ENCODE results near the gene THSD7B. TPM values are rescaled to one million over a fixed set of nuclear protein-coding genes. Genes with fewer than 3 reads are reported as not detected.

The THSD7B gene
- polyA plus RNA-seq, 1 donor from 2014 or later = 0.46 TPM

DNA sequence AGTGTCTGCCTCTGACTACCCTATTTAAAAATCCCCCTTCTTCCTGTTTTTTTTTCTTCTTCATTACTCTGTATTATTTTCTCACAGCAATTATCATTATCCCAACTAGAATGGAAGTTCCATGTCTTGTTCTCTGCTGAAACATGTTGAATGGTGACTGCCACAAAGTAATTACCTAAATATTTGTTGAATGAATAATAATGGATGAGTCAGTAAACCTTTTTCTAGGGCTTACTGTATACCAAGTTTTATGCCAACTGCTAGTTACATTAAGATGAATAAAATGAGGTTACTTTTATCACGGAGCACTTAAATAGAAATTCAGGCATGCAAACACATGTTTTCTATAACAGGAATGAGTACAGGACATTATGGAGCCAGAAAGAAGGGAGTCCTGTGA is 490.6 kb downstream of the THSD7B start:
- TF ChIP-seq RAD21 (conservative IDR thresholded peaks at IDR 0.05) = no peak
- TF ChIP-seq MXI1 (conservative IDR thresholded peaks at IDR 0.05; ENCODE audit: poor library complexity, severe bottlenecking) = no peak
- no peak for TF ChIP-seq SMC3 (conservative IDR thresholded peaks at IDR 0.05; ENCODE audit: poor library complexity)
- no peak for TF ChIP-seq EP300 (conservative IDR thresholded peaks at IDR 0.05; ENCODE audit: poor library complexity, severe bottlenecking)
- TF ChIP-seq EZH2 (IDR thresholded peaks at IDR 0.05; ENCODE audit: borderline replicate concordance, insufficient read depth, low read length, poor library complexity, severe bottlenecking) = no peak
- TF ChIP-seq, protein P1, sequence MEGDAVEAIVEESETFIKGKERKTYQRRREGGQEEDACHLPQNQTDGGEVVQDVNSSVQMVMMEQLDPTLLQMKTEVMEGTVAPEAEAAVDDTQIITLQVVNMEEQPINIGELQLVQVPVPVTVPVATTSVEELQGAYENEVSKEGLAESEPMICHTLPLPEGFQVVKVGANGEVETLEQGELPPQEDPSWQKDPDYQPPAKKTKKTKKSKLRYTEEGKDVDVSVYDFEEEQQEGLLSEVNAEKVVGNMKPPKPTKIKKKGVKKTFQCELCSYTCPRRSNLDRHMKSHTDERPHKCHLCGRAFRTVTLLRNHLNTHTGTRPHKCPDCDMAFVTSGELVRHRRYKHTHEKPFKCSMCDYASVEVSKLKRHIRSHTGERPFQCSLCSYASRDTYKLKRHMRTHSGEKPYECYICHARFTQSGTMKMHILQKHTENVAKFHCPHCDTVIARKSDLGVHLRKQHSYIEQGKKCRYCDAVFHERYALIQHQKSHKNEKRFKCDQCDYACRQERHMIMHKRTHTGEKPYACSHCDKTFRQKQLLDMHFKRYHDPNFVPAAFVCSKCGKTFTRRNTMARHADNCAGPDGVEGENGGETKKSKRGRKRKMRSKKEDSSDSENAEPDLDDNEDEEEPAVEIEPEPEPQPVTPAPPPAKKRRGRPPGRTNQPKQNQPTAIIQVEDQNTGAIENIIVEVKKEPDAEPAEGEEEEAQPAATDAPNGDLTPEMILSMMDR (IDR thresholded peaks at IDR 0.05; ENCODE audit: poor library complexity, severe bottlenecking) = no peak
- no peak for TF ChIP-seq TAF1 (IDR thresholded peaks at IDR 0.05; ENCODE audit: low read depth)
- TF ChIP-seq POLR2AphosphoS5 (IDR thresholded peaks at IDR 0.05) = no peak
- TF ChIP-seq, protein P2, sequence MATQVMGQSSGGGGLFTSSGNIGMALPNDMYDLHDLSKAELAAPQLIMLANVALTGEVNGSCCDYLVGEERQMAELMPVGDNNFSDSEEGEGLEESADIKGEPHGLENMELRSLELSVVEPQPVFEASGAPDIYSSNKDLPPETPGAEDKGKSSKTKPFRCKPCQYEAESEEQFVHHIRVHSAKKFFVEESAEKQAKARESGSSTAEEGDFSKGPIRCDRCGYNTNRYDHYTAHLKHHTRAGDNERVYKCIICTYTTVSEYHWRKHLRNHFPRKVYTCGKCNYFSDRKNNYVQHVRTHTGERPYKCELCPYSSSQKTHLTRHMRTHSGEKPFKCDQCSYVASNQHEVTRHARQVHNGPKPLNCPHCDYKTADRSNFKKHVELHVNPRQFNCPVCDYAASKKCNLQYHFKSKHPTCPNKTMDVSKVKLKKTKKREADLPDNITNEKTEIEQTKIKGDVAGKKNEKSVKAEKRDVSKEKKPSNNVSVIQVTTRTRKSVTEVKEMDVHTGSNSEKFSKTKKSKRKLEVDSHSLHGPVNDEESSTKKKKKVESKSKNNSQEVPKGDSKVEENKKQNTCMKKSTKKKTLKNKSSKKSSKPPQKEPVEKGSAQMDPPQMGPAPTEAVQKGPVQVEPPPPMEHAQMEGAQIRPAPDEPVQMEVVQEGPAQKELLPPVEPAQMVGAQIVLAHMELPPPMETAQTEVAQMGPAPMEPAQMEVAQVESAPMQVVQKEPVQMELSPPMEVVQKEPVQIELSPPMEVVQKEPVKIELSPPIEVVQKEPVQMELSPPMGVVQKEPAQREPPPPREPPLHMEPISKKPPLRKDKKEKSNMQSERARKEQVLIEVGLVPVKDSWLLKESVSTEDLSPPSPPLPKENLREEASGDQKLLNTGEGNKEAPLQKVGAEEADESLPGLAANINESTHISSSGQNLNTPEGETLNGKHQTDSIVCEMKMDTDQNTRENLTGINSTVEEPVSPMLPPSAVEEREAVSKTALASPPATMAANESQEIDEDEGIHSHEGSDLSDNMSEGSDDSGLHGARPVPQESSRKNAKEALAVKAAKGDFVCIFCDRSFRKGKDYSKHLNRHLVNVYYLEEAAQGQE (IDR thresholded peaks at IDR 0.05; ENCODE audit: borderline replicate concordance) = no peak
- H3K4me3 ChIP-seq (ENCODE audit: low read length) = no peak overlapping the region
- H3F3A ChIP-seq (ENCODE audit: insufficient read depth, low read length, poor library complexity, severe bottlenecking) = no peaks in the 10 kb centered on the region
- H3K4me2 ChIP-seq (ENCODE audit: low read length) = no peak overlapping the region
- H4K20me1 ChIP-seq (ENCODE audit: insufficient read depth) = no peaks in the 10 kb centered on the region
- H3K27ac ChIP-seq (ENCODE audit: low read length) = no peak overlapping the region
- H3K36me3 ChIP-seq (ENCODE audit: insufficient read depth, low read length) = no peaks in the 10 kb centered on the region
- H3K9me2 ChIP-seq (ENCODE audit: insufficient read depth, low read length) = no peaks in the 10 kb centered on the region
- H3K9ac ChIP-seq (ENCODE audit: low read length) = no peak overlapping the region
- H3K9me3 ChIP-seq (ENCODE audit: low read length) = no peaks in the 10 kb centered on the region
- H2AFZ ChIP-seq (ENCODE audit: low read depth, low read length) = no peak overlapping the region
- H3K27me3 ChIP-seq (ENCODE audit: insufficient read depth, low read depth, low read length) = no peaks in the 10 kb centered on the region
- H3K79me2 ChIP-seq (replicated peaks; ENCODE audit: insufficient read depth, low read length) = no peaks in the 10 kb centered on the region

DNA sequence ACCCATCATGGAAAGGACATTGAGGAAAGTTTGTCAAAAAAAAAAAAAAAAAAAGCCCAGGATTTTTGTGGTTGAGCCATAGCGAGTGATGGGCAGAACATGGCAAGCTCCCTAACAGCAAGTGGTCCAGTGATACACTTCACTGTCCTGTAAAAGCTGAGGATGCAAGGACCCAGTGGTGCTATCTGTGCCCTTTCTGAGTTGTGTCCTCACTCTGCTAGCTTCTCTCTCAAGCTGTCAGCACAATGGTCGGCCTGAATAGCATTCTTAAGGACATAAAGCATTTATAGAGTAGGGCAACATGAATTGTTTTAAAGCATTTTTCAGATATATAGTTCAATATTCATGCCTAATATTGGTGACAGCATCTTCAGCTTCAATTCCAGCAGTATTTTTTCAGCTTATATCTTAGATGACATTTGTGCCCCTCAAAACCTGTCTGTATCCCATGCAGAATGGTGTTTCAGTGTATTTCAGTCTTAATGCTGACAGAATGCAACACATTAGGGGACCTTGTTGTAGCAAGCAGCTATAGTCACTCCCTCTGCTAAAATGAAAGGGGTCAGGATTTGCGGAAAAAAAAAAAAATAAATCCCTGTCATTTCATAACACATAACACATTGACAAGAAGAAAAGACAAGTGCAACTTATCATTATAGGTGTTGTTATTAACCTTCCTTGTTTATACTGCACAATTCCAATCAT is 496.7 kb downstream of the THSD7B start:
- Histone ChIP-seq H3K4me3 (ENCODE audit: low read length) (no peak overlapping the region), H4K20me1 (ENCODE audit: insufficient read depth) (no peaks in the 10 kb centered on the region), H3K9me2 (ENCODE audit: insufficient read depth, low read length) (no peaks in the 10 kb centered on the region), H3K9ac (ENCODE audit: low read length) (no peak overlapping the region), H3K4me2 (ENCODE audit: low read length) (no peak overlapping the region), H3F3A (ENCODE audit: insufficient read depth, low read length, poor library complexity, severe bottlenecking) (no peaks in the 10 kb centered on the region), H3K27ac (ENCODE audit: low read length) (no peak overlapping the region), H3K79me2 (replicated peaks; ENCODE audit: insufficient read depth, low read length) (no peaks in the 10 kb centered on the region), H3K36me3 (ENCODE audit: insufficient read depth, low read length) (no peaks in the 10 kb centered on the region), H3K27me3 (ENCODE audit: insufficient read depth, low read depth, low read length) (no peaks in the 10 kb centered on the region), H3K9me3 (ENCODE audit: low read length) (no peaks in the 10 kb centered on the region), H2AFZ (ENCODE audit: low read depth, low read length) (no peak overlapping the region)
- TF ChIP-seq, protein P1 (IDR thresholded peaks at IDR 0.05; ENCODE audit: poor library complexity, severe bottlenecking) = no peak
- TF ChIP-seq POLR2AphosphoS5 (IDR thresholded peaks at IDR 0.05) = no peak
- TF ChIP-seq RAD21 (conservative IDR thresholded peaks at IDR 0.05) = no peak
